Stimulated activated CD4-positive, alpha-beta T cell treated with anti-CD3 and anti-CD28 coated beads, Interleukin-4, amount 100 ng/mL, for 48 hours (primary cell): ENCODE measurements around the gene NCOA6.

Experiments
- DNase-seq, 2 donors: peaks; one replicate each; pipeline ENCODE4 v3.0.0-alpha.2; 2020; ENCODE audit warnings: low read depth in 2 of 2

NCOA6 gene

GRCh38 chr20:34704177-34705007 lies 121.1 kb downstream of the NCOA6 start, which contains the start of gene TP53INP2:
Gene TP53INP2, plus strand, starts transcription at chr20:34704344. Its CDS starts 4,396 bp downstream, at chr20:34708740.
- peak; percentile 74 to 77 for DNase-seq

DNA sequence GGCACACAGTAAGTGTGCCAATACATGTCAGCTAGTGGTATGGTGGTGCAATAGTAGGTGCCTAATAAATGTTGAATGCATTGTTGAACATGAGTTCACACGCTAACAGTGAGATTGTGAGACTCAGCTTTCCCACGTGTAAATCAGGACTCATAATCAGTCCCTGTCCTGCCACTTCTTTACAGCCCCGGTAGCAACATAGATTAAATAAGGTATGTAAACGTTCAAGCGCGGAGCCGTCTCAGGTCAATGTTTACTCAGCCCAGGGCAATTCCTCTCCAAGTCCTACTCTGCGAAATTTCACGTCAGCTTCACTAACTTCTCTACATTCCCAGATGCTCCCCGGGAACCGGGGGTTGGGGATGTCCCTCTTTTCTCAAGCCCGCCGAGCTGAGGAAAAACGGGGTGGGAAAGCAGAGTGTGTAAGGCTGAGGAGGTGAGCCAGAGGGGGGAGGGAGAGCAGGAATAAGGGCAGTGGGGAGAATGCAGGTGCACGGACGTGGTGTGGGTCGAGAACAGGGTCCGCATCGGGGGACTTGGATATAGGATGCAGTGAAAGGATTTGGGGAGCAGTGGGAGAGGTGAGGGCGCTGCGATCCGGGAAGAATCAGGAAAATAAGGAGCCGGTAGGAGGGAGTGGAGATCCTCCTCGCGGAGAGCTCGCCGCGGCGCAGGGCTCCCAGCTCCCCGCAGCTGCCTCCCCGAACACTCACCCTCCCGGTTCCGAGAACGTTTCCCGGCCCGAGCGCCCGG lies 121.9 kb downstream of the NCOA6 start:
- no peak for DNase-seq

DNA sequence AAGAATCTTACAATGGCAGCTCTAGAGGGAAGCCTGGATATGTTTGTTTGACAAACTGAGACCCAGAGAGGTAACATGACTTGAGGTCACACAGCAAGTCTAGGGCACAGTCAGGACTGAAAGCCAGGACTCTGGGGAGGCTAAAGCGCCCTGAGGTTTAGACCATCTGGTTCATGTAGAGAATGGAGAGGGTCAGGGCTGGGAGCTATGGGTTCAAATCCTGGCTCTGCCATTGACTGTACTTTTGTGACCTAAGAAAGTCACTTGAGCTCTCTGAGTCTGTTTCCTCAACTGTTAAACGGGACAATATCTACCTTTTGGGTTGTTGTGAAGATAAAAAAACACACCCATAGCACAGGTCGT lies 122.4 kb downstream of the NCOA6 start:
- DNase-seq = no peak

GRCh38 chr20:34701405-34702085 lies 123.9 kb downstream of the NCOA6 start:
- DNase-seq = no peak

- DNase-seq = no peak
Measured at GRCh38 chr20:34693414-34693813, 132.0 kb downstream of the NCOA6 start.

- DNase-seq = no peak
Measured at GRCh38 chr20:34691838-34692237, 133.6 kb downstream of the NCOA6 start.

DNA sequence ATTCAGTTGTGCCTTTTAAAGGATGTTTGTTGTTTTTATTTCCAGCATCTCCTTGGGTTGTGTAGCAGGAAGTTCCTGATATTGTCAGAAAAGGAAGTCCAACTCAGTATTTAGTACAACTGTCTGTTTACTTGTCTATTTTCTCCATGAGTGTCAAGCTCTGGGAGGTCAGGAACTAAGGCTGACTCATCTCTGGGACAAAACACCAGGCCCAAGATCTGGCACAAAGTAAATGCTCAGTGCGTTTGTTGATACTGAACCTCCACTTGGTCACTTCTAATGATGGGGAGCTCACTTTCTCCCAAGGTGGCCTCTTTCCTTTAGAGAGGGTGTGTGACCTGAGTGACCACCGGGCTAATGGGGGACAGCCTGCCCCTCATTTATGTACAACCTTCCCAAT lies 136.0 kb downstream of the NCOA6 start:
- DNase-seq = no peak

DNA sequence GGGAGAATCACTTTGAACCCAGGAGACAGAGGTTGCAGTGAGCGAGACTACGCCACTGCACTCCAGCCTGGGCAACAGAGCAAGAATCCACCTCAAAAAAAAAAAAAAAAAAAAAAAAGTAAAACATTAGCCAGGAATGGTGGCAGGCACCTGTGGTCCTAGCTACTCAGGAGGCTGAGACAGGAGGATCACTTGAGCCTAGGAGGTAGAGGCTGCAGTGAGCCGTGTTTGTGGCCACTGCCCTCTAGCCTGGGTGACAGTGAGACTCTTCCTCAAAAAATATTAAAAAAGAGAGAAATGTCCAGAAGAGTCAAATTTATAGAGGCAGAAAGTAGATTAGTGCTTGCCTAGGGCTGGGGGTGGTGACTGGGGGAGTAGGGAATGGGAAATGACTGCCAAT lies 141.8 kb downstream of the NCOA6 start:
- no peak for DNase-seq

- no peak for DNase-seq
Measured at GRCh38 chr20:34680586-34681175, 144.8 kb downstream of the NCOA6 start.

GRCh38 chr20:34676642-34677373 lies 148.6 kb downstream of the NCOA6 start, which contains the start of gene PIGU:
Gene PIGU, minus strand, starts transcription at chr20:34677092. Its CDS starts 7 bp downstream, at chr20:34677085.
- peak; percentile 93 to 95 for DNase-seq

GRCh38 chr20:34675993-34676641 lies 149.3 kb downstream of the NCOA6 start:
- DNase-seq = no peak

GRCh38 chr20:34675561-34675960 lies 149.9 kb downstream of the NCOA6 start:
- no peak for DNase-seq

DNA sequence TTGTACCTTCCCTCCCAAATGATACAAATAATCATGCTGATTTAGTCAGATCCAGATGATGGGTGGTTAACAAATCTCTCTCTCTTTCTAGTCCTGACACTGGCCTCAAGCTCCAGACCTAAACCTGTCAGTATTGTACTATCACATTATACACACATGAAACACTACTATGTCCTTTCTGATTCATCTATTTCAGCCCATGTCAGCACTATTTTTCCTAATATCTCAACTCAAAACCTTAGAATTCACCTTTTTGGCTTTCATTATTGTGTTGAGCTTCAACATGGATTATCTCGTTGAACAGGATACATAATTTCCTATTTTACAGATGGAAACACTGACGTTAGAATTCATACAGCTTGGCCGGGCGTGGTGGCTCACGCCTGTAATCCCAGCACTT lies 152.0 kb downstream of the NCOA6 start:
- no peak for DNase-seq

GRCh38 chr20:34669094-34669493 lies 156.4 kb downstream of the NCOA6 start:
- DNase-seq = no peak
